Nephron (organoid): ENCODE results near the gene TCAF1.

Source experiments
- H3K27ac Mint-ChIP-seq, 3 experiments: 2 replicates each; pipeline ENCODE4 v1.8.0; 2020; ENCODE audit warnings: mixed read lengths in 3 of 3, mild to moderate bottlenecking in 2 of 3, moderate library complexity in 1 of 3
- H3K27me3 Mint-ChIP-seq: 2 replicates; pipeline ENCODE4 v1.8.0; 2021; ENCODE audit warnings: low read depth, mild to moderate bottlenecking, moderate library complexity, mixed read lengths
- H3K36me3 Mint-ChIP-seq: 2 replicates; pipeline ENCODE4 v1.8.0; 2020; ENCODE audit warnings: low read depth, mixed read lengths
- H3K4me1 Mint-ChIP-seq: 2 replicates; pipeline ENCODE4 v1.8.0; 2020; ENCODE audit warnings: mixed read lengths
- H3K4me3 Mint-ChIP-seq, 3 experiments: 2 replicates each; pipeline ENCODE4 v1.8.0; 2020; ENCODE audit warnings: mild to moderate bottlenecking in 3 of 3, mixed read lengths in 3 of 3, moderate library complexity in 2 of 3
- H3K9me3 Mint-ChIP-seq: 2 replicates; pipeline ENCODE4 v1.8.0; 2020; ENCODE audit warnings: mixed read lengths
- CTCF ChIP-seq, 3 experiments: fragments of 200-600 bp; sonication (generic); IDR thresholded peaks; one replicate each; pipeline ENCODE4 v1.5.0; 2021; ENCODE audit warnings: antibody characterized with exemption in 3 of 3; ENCODE audit not compliant: unreplicated experiment in 3 of 3

Gene TCAF1

GRCh38 chr7:143886826-143887477, 15.0 kb downstream of the TCAF1 start:
- H3K9me3 Mint-ChIP-seq = peaks cover 32% of the 10 kb centered on the region
- H3K36me3 Mint-ChIP-seq = peaks cover 39% of the 10 kb centered on the region
- H3K4me1 Mint-ChIP-seq = peaks cover 24% of the 10 kb centered on the region
- H3K27ac Mint-ChIP-seq = peak overlapping the region; percentile 30 to 70 (median 31)
- TF ChIP-seq CTCF (IDR thresholded peaks at IDR 0.05; ENCODE audit: unreplicated experiment in 3 of 3) = no peak
- H3K4me3 Mint-ChIP-seq = peak overlapping the region; percentile 45 to 72 (median 55)
- H3K27me3 Mint-ChIP-seq = no peaks in the 10 kb centered on the region

GRCh38 chr7:143885951-143886350, 16.0 kb downstream of the TCAF1 start:
- Mint-ChIP-seq H3K36me3 (peaks cover 29% of the 10 kb centered on the region), H3K27me3 (no peaks in the 10 kb centered on the region), H3K4me1 (peaks cover 34% of the 10 kb centered on the region), H3K4me3 (peak overlapping the region; percentile 65 to 74 (median 70)), H3K9me3 (peaks cover 23% of the 10 kb centered on the region), H3K27ac (peak overlapping the region in 1 of 3 experiments; percentile 70)
- TF ChIP-seq CTCF (IDR thresholded peaks at IDR 0.05; ENCODE audit: unreplicated experiment in 3 of 3) = no peak

GRCh38 chr7:143884969-143885559, 16.9 kb downstream of the TCAF1 start:
- Mint-ChIP-seq H3K27ac (peak overlapping the region; percentile 72 to 88 (median 86)), H3K9me3 (peaks cover 16% of the 10 kb centered on the region), H3K4me3 (peak overlapping the region; percentile 92 to 96 (median 94)), H3K36me3 (peaks cover 27% of the 10 kb centered on the region), H3K4me1 (peaks cover 43% of the 10 kb centered on the region), H3K27me3 (no peaks in the 10 kb centered on the region)
- no peak for TF ChIP-seq CTCF (IDR thresholded peaks at IDR 0.05; ENCODE audit: unreplicated experiment in 3 of 3)

GRCh38 chr7:143884241-143884968, 17.6 kb downstream of the TCAF1 start:
- peak overlapping the region; percentile 92 to 96 (median 94) for H3K4me3 Mint-ChIP-seq
- peaks cover 30% of the 10 kb centered on the region for H3K36me3 Mint-ChIP-seq
- H3K9me3 Mint-ChIP-seq = peaks cover 13% of the 10 kb centered on the region
- H3K27ac Mint-ChIP-seq = peak overlapping the region; percentile 72 to 88 (median 86)
- TF ChIP-seq CTCF (IDR thresholded peaks at IDR 0.05; ENCODE audit: unreplicated experiment in 3 of 3) = no peak
- H3K27me3 Mint-ChIP-seq = no peaks in the 10 kb centered on the region
- H3K4me1 Mint-ChIP-seq = peaks cover 50% of the 10 kb centered on the region

GRCh38 chr7:143882604-143883078, 19.3 kb downstream of the TCAF1 start:
- peaks cover 24% of the 10 kb centered on the region for H3K36me3 Mint-ChIP-seq
- peak overlapping the region; percentile 93 to 99 (median 99) for H3K4me3 Mint-ChIP-seq
- no peaks in the 10 kb centered on the region for H3K27me3 Mint-ChIP-seq
- H3K4me1 Mint-ChIP-seq = peaks cover 63% of the 10 kb centered on the region
- peak overlapping the region; percentile 89 to 99 (median 97) for H3K27ac Mint-ChIP-seq
- no peak for TF ChIP-seq CTCF (IDR thresholded peaks at IDR 0.05; ENCODE audit: unreplicated experiment in 3 of 3)
- H3K9me3 Mint-ChIP-seq = no peaks in the 10 kb centered on the region
